MCF 10A (cell line): ENCODE results near the gene GAL3ST2. TPM values are rescaled to one million over a fixed set of nuclear protein-coding genes. Genes with fewer than 3 reads are reported as not detected.

Experiments
- BruUV-seq: library from RNA; stranded (reverse); fragments of 400-500 nt; replicated peaks from 2 replicates; lab custom pipeline; 2021; lab: Mats Ljungman, UMichigan
- CTCF ChIA-PET: fragments of 300-600 bp; sonication (Branson Sonifier 250); formaldehyde crosslinking; extraction: SDS; loops from one replicate; lab custom pipeline; 2021; ENCODE audit warnings: antibody characterized with exemption, inconsistent platforms; lab: Yijun Ruan, JAX
- POLR2A ChIA-PET: fragments of 300-600, 350-650 bp; sonication (Branson Sonifier 250); formaldehyde crosslinking; extraction: SDS; loops from one replicate; lab custom pipeline; 2020; ENCODE audit warnings: antibody characterized with exemption, inconsistent platforms; lab: Yijun Ruan, JAX
- DNase-seq: peaks from one replicate; pipeline ENCODE4 v3.0.0-alpha.2; 2018; ENCODE audit not compliant: unreplicated experiment
- H3K27ac Mint-ChIP-seq: one replicate; pipeline ENCODE4 v1.8.0; 2022; ENCODE audit warnings: mild to moderate bottlenecking, low read depth, mixed read lengths; ENCODE audit not compliant: unreplicated experiment
- H3K27me3 Mint-ChIP-seq: one replicate; pipeline ENCODE4 v1.8.0; 2022; ENCODE audit warnings: mixed read lengths; ENCODE audit not compliant: insufficient read depth, unreplicated experiment
- H3K36me3 Mint-ChIP-seq: one replicate; pipeline ENCODE4 v1.8.0; 2022; ENCODE audit warnings: mild to moderate bottlenecking, moderate library complexity, mixed read lengths; ENCODE audit not compliant: insufficient read depth, unreplicated experiment
- H3K4me1 Mint-ChIP-seq: one replicate; pipeline ENCODE4 v1.8.0; 2022; ENCODE audit warnings: mixed read lengths; ENCODE audit not compliant: insufficient read depth, unreplicated experiment
- H3K4me3 Mint-ChIP-seq: one replicate; pipeline ENCODE4 v1.8.0; 2022; ENCODE audit warnings: mild to moderate bottlenecking, moderate library complexity, mixed read lengths; ENCODE audit not compliant: unreplicated experiment
- H3K9me3 Mint-ChIP-seq: one replicate; pipeline ENCODE4 v1.8.0; 2022; ENCODE audit warnings: mixed read lengths; ENCODE audit not compliant: unreplicated experiment
- intact Hi-C: fragments of 100-400 bp; cut with micrococcal nuclease; formaldehyde crosslinking; loops from 2 replicates; pipeline ENCODE4 v1.14.1; 2022
- total RNA-seq: library from RNA; stranded (reverse); gene quantifications from 2 replicates; pipeline ENCODE4 v1.2.3, GENCODE V29; 2022
- TF ChIP-seq, protein P1 (sequence below): fragments of 200-600 bp; IDR thresholded peaks from one replicate; pipeline ENCODE4 v1.8.0; 2022; ENCODE audit warnings: antibody characterized with exemption, mild to moderate bottlenecking; ENCODE audit not compliant: unreplicated experiment

Gene GAL3ST2
- total RNA-seq, 1 experiment from 2014 or later = not detected

DNA sequence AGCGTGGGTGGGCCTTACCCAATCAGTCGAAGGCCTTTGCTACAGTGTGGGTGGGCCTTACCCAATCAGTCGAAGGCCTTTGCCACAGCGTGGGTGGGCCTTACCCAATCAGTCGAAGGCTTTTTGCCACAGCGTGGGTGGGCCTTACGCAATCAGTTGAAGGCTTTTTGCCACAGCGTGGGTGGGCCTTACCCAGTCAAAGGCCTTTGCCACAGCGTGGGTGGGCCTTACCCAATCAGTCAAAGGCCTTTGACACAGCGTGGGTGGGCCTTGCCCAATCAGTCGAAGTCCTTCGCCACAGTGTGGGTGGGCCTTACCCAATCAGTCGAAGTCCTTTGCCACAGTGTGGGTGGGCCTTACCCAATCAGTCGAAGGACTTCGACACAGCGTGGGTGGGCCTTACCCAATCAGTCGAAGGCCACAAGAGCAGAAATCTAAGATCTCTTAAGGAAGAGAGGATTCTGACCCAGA is 16.3 kb upstream of the GAL3ST2 start:
- ChIA-PET POLR2A (no interaction called here), CTCF (interaction anchor here (0.7 kb wide), 1 partner anchor 58 kb away, joined by 3 read pairs; no protein-coding TSS in a partner anchor)
- Mint-ChIP-seq H3K36me3 (peaks cover 54% of the 10 kb centered on the region), H3K4me3 (no peak overlapping the region), H3K27me3 (no peaks in the 10 kb centered on the region), H3K27ac (no peak overlapping the region), H3K4me1 (no peaks in the 10 kb centered on the region), H3K9me3 (no peaks in the 10 kb centered on the region)
- TF ChIP-seq, protein P1, sequence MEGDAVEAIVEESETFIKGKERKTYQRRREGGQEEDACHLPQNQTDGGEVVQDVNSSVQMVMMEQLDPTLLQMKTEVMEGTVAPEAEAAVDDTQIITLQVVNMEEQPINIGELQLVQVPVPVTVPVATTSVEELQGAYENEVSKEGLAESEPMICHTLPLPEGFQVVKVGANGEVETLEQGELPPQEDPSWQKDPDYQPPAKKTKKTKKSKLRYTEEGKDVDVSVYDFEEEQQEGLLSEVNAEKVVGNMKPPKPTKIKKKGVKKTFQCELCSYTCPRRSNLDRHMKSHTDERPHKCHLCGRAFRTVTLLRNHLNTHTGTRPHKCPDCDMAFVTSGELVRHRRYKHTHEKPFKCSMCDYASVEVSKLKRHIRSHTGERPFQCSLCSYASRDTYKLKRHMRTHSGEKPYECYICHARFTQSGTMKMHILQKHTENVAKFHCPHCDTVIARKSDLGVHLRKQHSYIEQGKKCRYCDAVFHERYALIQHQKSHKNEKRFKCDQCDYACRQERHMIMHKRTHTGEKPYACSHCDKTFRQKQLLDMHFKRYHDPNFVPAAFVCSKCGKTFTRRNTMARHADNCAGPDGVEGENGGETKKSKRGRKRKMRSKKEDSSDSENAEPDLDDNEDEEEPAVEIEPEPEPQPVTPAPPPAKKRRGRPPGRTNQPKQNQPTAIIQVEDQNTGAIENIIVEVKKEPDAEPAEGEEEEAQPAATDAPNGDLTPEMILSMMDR = no peak
- BruUV-seq = no TSS peak
- intact Hi-C loops = no loop called here
- no peak for DNase-seq

DNA sequence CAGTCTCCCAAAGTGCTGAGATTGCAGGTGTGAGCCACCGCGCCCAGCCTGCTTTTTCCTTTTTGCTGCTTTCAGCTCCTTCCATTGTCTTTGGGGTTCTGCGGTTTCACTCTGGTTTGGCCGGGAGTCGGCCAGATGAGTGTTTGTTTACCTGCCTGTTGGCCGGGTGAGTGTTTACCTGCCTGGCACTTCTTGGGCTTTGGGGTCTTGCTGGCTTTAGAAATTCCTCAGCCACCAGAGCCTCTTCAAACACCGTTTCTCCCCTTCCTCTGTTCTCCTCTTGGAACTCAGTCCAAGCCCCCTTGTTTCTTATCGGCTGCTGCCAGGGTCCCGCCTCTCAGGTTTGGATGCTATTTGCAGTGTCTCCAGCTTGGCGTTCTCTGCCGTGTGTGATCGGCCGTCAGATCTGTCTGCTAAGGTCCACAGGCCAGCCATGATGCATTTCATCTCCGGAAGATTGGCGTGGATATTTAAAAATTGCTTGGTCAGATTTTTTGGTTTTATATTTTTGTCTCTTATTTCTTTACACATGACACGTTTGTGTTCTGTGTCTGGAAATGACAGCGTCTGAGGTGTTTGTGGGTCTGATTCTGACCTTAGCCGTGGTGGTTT is 14.2 kb upstream of the GAL3ST2 start:
- H3K4me3 Mint-ChIP-seq = no peak overlapping the region
- H3K4me1 Mint-ChIP-seq = no peaks in the 10 kb centered on the region
- no peak for DNase-seq
- H3K36me3 Mint-ChIP-seq = peaks cover 39% of the 10 kb centered on the region
- BruUV-seq = no TSS peak
- H3K9me3 Mint-ChIP-seq = no peaks in the 10 kb centered on the region
- intact Hi-C loops = no loop called here
- no peak overlapping the region for H3K27ac Mint-ChIP-seq
- CTCF ChIA-PET = interaction anchor here (0.6 kb wide), 1 partner anchor 25 kb away, joined by 3 read pairs; no protein-coding TSS in a partner anchor
- POLR2A ChIA-PET = interaction anchor here (0.6 kb wide), 1 partner anchor 25 kb away, joined by 5 read pairs; no protein-coding TSS in a partner anchor
- no peaks in the 10 kb centered on the region for H3K27me3 Mint-ChIP-seq
- TF ChIP-seq, protein P1 = no peak

DNA sequence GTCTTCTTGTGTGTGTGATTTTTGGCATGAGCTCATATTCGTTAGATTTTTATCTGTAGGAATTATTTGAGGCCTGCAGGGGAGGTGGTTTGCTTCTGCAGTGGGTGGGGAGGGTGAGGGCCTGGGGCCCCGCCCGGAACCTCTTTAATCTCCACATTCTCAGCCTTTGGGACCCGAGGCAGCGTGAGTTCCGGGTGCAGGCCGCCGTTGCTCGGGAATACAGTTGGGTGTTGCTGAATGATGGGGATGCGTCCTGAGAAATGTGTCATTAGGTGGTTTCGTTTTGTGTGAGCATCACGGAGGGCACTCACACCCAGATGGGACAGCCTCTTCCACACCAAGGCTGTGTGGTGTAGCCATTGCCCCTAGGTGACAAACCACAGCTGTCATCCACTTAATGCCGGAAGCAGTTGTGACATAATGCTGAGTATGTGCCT is 13.7 kb upstream of the GAL3ST2 start:
- POLR2A ChIA-PET = no interaction called here
- H3K4me3 Mint-ChIP-seq = no peak overlapping the region

More for the DNA sequence above, 13.7 kb upstream of the GAL3ST2 start:
- CTCF ChIA-PET = interaction anchor here (0.5 kb wide), 1 partner anchor 19 kb away, joined by 3 read pairs; no protein-coding TSS in a partner anchor
- intact Hi-C loops = no loop called here
- Mint-ChIP-seq H3K27ac (no peak overlapping the region), H3K36me3 (peaks cover 34% of the 10 kb centered on the region), H3K27me3 (no peaks in the 10 kb centered on the region), H3K9me3 (no peaks in the 10 kb centered on the region), H3K4me1 (no peaks in the 10 kb centered on the region)
- DNase-seq = no peak
- TF ChIP-seq, protein P1 = no peak
- no TSS peak for BruUV-seq
